GM19467 (cell line): ENCODE data around the gene EXOC1.

Experiments used
- ATAC-seq: cut with Tn5 transposase; IDR thresholded peaks from one replicate; pipeline ENCODE4 v1.9.1; 2021; ENCODE audit warnings: mild to moderate bottlenecking, moderate library complexity; ENCODE audit not compliant: unreplicated experiment

EXOC1 gene

DNA sequence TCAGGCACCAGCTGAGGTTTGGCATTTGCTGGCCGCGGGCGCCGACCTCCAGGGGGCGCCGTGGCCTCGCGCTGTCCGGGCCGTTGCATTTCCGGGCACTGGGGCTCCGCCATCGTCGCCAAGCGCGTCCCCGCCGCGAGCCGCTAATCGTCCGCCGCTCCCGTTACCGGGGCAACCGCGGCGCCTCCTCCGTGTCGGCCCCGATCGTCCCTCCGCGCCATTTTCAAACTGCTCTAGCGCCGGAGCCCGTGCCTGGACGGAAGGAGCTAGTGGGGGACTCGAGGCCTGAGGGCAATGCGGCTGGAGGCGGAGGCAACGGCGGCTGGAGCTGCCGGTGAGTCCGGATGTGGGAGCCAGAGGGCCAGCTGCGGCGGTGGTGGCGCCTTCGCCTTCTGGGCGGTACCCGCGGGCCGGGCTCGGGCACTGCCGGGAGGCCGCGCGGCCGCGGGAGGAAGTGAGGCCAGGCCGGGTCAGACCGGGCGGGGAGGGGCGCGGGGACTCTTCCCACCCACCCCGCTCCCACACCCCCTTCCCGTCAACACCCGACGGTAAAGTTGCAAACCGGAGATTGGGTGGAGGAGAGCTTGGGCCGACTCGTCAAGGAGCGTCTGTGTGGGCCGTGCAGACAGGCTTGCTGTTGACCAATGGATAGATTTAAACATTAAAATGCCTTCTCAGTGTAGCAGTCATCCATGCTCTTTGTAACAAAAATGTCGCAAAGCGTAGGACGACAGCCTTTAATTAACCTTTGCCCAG, 95.5 kb downstream of the EXOC1 start, which contains the start of gene CEP135:
TSS of gene CEP135 (plus strand) at position 220 of the 756 bp plus-strand sequence. CDS start 3,186 bp downstream, outside the sequence.
- ATAC-seq, result peak; percentile 71

DNA sequence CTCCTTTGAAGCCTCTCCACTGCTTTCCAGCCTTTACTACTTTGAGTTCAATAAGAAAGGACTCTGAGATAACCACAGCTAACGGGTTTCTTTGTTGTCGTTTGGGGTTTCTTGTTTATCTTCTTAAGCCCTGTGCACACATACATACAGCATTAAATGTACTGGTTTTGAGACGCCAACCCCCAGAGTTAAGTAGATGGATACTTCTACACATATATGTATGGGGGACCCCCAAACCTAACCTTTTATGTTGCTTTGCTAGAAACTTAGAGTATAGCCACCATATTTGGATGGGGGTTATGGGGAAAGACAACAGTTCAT, 96.0 kb downstream of the EXOC1 start:
- no peak for ATAC-seq

DNA sequence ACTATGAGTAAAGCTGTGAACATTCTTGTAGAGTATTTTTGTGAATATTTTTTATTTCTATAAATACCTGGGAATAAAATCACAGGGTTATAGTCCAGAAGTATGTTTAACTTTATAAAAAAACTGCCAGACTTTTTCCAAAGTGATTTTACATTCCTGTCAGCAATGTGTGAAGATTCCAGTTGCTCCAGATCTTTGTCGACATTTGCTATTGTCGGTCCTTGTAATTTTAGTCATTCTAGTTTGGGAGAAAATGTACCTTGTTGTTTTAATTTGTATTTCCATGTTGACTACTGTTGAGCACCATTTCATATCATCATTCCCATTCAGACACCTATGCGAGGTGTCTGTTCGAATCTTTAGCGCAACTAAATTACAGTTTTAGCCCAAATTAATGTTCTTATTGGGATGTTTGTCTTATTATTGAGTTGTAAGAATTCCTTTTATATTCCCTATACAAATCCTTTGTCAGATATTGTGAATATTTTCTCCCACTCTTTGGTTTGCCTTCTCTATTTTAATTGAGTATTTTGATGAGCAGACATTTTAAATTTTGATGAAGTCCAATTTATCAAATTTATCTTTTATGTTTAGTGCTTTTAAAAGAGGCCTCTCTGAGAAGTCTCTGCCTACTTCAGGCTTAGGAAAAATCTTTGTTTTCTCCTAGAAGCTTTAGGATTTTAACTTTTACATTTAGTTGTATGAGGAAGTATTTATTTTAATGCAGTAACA, 97.9 kb downstream of the EXOC1 start:
- no peak for ATAC-seq
